K562 (cell line): ENCODE results near the gene LUC7L. TPM values are rescaled to one million over a fixed set of nuclear protein-coding genes. Genes with fewer than 3 reads are reported as not detected.
"Not testable (repeated sequence)": the region's sequence is repeated elsewhere in the genome, so short reads cannot be mapped to it uniquely, and the experiment has no call there.

Source experiments
- ATAC-seq: fragments of 200-7000 bp; cut with Tn5 transposase; 3 replicates; pipeline ENCODE4 v1.9.1; 2020; ENCODE audit warnings: moderate library complexity
- BruUV-seq: library from RNA; stranded (reverse); fragments of 400-500 nt; replicated peaks from 2 replicates; lab custom pipeline; 2021; lab: Mats Ljungman, UMichigan
- CTCF ChIA-PET: fragments of 300-600 bp; formaldehyde crosslinking; extraction: SDS; loops from one replicate; lab custom pipeline; 2021; ENCODE audit warnings: low intra/inter-chr PET ratio; lab: Yijun Ruan, JAX
- POLR2A ChIA-PET: fragments of 300-600, 350-650 bp; sonication (Branson Sonifier 250); formaldehyde crosslinking; extraction: SDS; loops from one replicate; lab custom pipeline; 2021; ENCODE audit warnings: antibody characterized with exemption, inconsistent platforms; lab: Yijun Ruan, JAX
- DNase-seq, 4 experiments: peaks; one replicate each; pipeline versions ENCODE4 v3.0.0 to v3.0.0-alpha.2; 2011 to 2018; ENCODE audit warnings: low spot score in 3 of 4, mixed read lengths in 3 of 4; ENCODE audit errors: extremely low read depth in 1 of 4
- FAIRE-seq: peaks from 2 replicates; lab custom pipeline; 2011; peaks lifted over from hg19 to GRCh38; lab: Jason Lieb, UNC
- H2AFZ ChIP-seq: 2 replicates; pipeline ENCODE4 v1.6.0; 2011; ENCODE audit warnings: low read depth, low read length, control low read depth, inconsistent platforms
- H3K27ac ChIP-seq: fragments of 200-600 bp; 3 replicates; pipeline ENCODE4 v1.8.0; 2011; ENCODE audit warnings: low read depth, mild to moderate bottlenecking, control low read depth, inconsistent platforms, low read length, moderate library complexity, mixed read lengths; ENCODE audit errors: extremely low read depth
- H3K27me3 ChIP-seq, 2 experiments: fragments of 300-600 bp in 1 of 2; 2 replicates in 1 of 2; 3 replicates in 1 of 2; pipeline versions ENCODE4 v1.6.0 to v1.8.0; 2011; ENCODE audit warnings: inconsistent platforms in 2 of 2, low read length in 2 of 2, mild to moderate bottlenecking in 1 of 2, mixed read lengths in 1 of 2, moderate library complexity in 1 of 2; ENCODE audit not compliant: control insufficient read depth in 2 of 2, insufficient read depth in 2 of 2
- H3K36me3 ChIP-seq: fragments of 300-600 bp; 3 replicates; pipeline ENCODE4 v1.8.0; 2011; ENCODE audit warnings: mild to moderate bottlenecking, low read length, inconsistent platforms; ENCODE audit not compliant: control insufficient read depth, insufficient read depth
- H3K4me1 ChIP-seq, 2 experiments: fragments of 200-600 bp in 1 of 2; replicated peaks in 1 of 2; 2 replicates in 1 of 2; 3 replicates in 1 of 2; pipeline versions ENCODE4 v1.5.1 to v1.8.0; 2011; ENCODE audit warnings: inconsistent platforms in 2 of 2, low read length in 2 of 2, mild to moderate bottlenecking in 1 of 2, mixed read lengths in 1 of 2, moderate library complexity in 1 of 2; ENCODE audit not compliant: control insufficient read depth in 2 of 2, insufficient read depth in 2 of 2
- H3K4me2 ChIP-seq: 2 replicates; pipeline ENCODE4 v1.6.1; 2011; ENCODE audit warnings: low read length, control low read depth, inconsistent platforms, mixed read lengths; ENCODE audit not compliant: insufficient read depth
- H3K4me3 ChIP-seq: fragments of 200-600 bp; sonication (generic), shearing (Covaris generic); 2 replicates; pipeline ENCODE4 v1.5.1; 2016; ENCODE audit warnings: control low read depth, inconsistent platforms
- H3K79me2 ChIP-seq: fragments of 200-600 bp; 3 replicates; pipeline ENCODE4 v1.8.0; 2011; ENCODE audit warnings: low read length, inconsistent platforms; ENCODE audit not compliant: control insufficient read depth, insufficient read depth
- H3K9ac ChIP-seq, 2 experiments: 2 replicates each; pipeline versions ENCODE4 v1.6.0 to v1.6.1; 2011; ENCODE audit warnings: low read depth in 2 of 2, low read length in 2 of 2, control low read depth in 1 of 2, inconsistent platforms in 1 of 2, mild to moderate bottlenecking in 1 of 2, mixed read lengths in 1 of 2; ENCODE audit not compliant: insufficient read depth in 1 of 2
- H3K9me1 ChIP-seq: one replicate; pipeline ENCODE4 v1.6.0; 2011; ENCODE audit warnings: inconsistent platforms, mild to moderate bottlenecking, low read length, moderate library complexity; ENCODE audit not compliant: control insufficient read depth, insufficient read depth
- H3K9me3 ChIP-seq: replicated peaks from 2 replicates; pipeline ENCODE4 v1.5.1; 2011; ENCODE audit warnings: low read depth, low read length, inconsistent platforms; ENCODE audit not compliant: control insufficient read depth, insufficient read depth
- H4K20me1 ChIP-seq: replicated peaks from 2 replicates; pipeline ENCODE4 v1.6.1; 2011; ENCODE audit warnings: low read length, inconsistent platforms, mixed read lengths; ENCODE audit not compliant: control insufficient read depth, insufficient read depth
- EGR1 ChIP-seq: fragments of 450-650 bp; conservative IDR thresholded peaks from 2 replicates; pipeline ENCODE4 v1.6.1; 2017; ENCODE audit warnings: mild to moderate bottlenecking
- ZBTB33 ChIP-seq: sonication (generic); formaldehyde crosslinking; IDR thresholded peaks from 2 replicates; pipeline ENCODE4 v1.8.1; 2023; ENCODE audit warnings: mild to moderate bottlenecking, missing genetic modification reagents
- WGBS: fragments of 100-300 bp; shearing (Covaris generic); methylation state at CpG from one replicate; pipeline ENCODE4 v1.1.6; 2016; ENCODE audit warnings: low coverage, mixed read lengths; ENCODE audit not compliant: insufficient coverage; ENCODE audit errors: missing lambda C conversion rate; 5-methylcytosine and 5-hydroxymethylcytosine counted together
- in situ Hi-C: fragments of 300-500 bp; cut with MboI; formaldehyde crosslinking; loops from 4 replicates; pipeline ENCODE4 v1.15.0; 2018; ENCODE audit warnings: inconsistent platforms, mixed read lengths
- intact Hi-C: fragments of 100-400 bp; cut with micrococcal nuclease; formaldehyde crosslinking; loops from 2 replicates; pipeline ENCODE4 v1.14.2; 2022
- polyA plus RNA-seq, 8 experiments: library from polyadenylated mRNA; depleted of rRNA in 4 of 8; stranded (reverse) in 5 of 8; unstranded in 3 of 8; fragments of >200 nt; fragmentation: Nextera tagmentation in 2 of 8; fragmentation: Illumina TruSeq in 1 of 8; extraction: Ambion mirVana in 2 of 8; extraction: Trizol in 1 of 8; gene quantifications; 2 replicates each; pipeline versions ENCODE4 v1.2.1 to v1.2.3, GENCODE V29; 2011 to 2014; ENCODE audit warnings: inconsistent platforms in 1 of 8, missing spikeins in 1 of 8
- total RNA-seq, 7 experiments: library from RNA; depleted of rRNA in 6 of 7; stranded (reverse); fragments of >200 nt in 6 of 7; fragmentation: Illumina TruSeq in 2 of 7; extraction: Trizol in 2 of 7; gene quantifications; 2 replicates each; pipeline versions ENCODE4 v1.2.1 to v1.2.3, GENCODE V29; 2011 to 2021; ENCODE audit warnings: low replicate concordance in 1 of 7

Gene LUC7L
- total and polyA plus RNA-seq, 9 of the 15 experiments (the other 6 are each of a cell fraction or from before 2014, with no cell fraction given) = 1.7 to 93.3 (median 59.5) TPM

GRCh38 chr16:173211-173854 is 55.9 kb downstream of the LUC7L start:
- Histone ChIP-seq H3K4me3 (peak overlapping the region; percentile 32), H3K36me3 (peaks cover 11% of the 10 kb centered on the region; the same call in 1 of the 3 replicates), H3K4me2 (0 out of 2 replicates have a peak overlapping the region, but pooled peaks have one; percentile 18), H3K9ac (peak overlapping the region in 1 of 2 experiments; percentile 84; a peak in 3 of 4 replicates), H3K4me1 (peaks cover 19 to 55% of the 10 kb centered on the region in 2 experiments; a peak in 4 of 5 replicates), H3K79me2 (peaks cover 19% of the 10 kb centered on the region)
- H3K27me3 ChIP-seq, H3K9me1 ChIP-seq, DNase-seq, H4K20me1 ChIP-seq, H2AFZ ChIP-seq, POLR2A ChIA-PET, in situ Hi-C loops, H3K9me3 ChIP-seq, CTCF ChIA-PET, intact Hi-C loops, ATAC-seq, H3K27ac ChIP-seq, FAIRE-seq: not testable (repeated sequence)
- TF ChIP-seq EGR1 (0 out of 2 replicates have a peak, but pooled peaks have one; percentile 9), ZBTB33 (peak; percentile 25; the same call in 1 of the 2 replicates)
- 15% methylated on average over 8 of the region's 44 CpGs for WGBS
- TSS peak; percentile 97 for BruUV-seq

- ATAC-seq (peak; percentile 66), FAIRE-seq (peak; percentile 77)
- CTCF ChIA-PET, H3K9me3 ChIP-seq, DNase-seq, H3K27me3 ChIP-seq, H2AFZ ChIP-seq, POLR2A ChIA-PET, H3K27ac ChIP-seq, H3K79me2 ChIP-seq, BruUV-seq, intact Hi-C loops, H3K9me1 ChIP-seq, H3K36me3 ChIP-seq, H4K20me1 ChIP-seq, in situ Hi-C loops: not testable (repeated sequence)
- H3K4me3 ChIP-seq = peak within 1 kb of the TSS; percentile 32
- H3K4me1 ChIP-seq = peaks cover 22 to 58% of the 10 kb centered on the region in 2 experiments; a peak in 4 of 5 replicates
- peak within 1 kb of the TSS in 1 of 2 experiments; percentile 84; a peak in 3 of 4 replicates for H3K9ac ChIP-seq
- H3K4me2 ChIP-seq = 0 out of 2 replicates have a peak within 1 kb of the TSS, but pooled peaks have one; percentile 18
- no CpG with 5 or more reads among the region's 74 CpGs for WGBS
Observed at GRCh38 chr16:172374-172941, 56.8 kb downstream of the LUC7L start, which contains the start of gene HBA2. TSS of gene HBA2 (plus strand) at chr16:172876. CDS start at chr16:172913, 37 bp downstream.
